ENCODE results near the gene NUP93.

NUP93 gene

GRCh38 chr16:56747486-56748045, 17.6 kb downstream of the NUP93 start:
- DNase-seq = no peak

DNA sequence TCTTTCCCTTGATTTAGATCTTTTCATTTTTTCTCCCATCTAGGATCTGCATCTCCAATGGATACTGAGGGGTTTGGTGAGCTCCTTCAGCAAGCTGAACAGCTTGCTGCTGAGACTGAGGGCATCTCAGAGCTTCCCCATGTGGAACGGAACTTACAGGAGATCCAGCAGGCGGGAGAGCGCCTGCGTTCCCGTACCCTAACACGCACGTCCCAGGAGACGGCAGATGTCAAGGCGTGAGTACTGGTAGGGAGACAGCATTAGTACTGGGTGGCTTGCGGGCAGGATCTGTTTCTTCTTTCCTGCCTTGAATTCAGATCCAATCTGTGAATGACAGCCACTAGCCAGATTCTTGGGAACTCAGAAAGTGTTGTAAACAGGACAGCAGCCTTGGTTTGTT, 18.3 kb downstream of the NUP93 start:
- no peak for DNase-seq

- DNase-seq = no peak
Measured at GRCh38 chr16:56748826-56749225, 18.9 kb downstream of the NUP93 start.

- DNase-seq = no peak
Measured at GRCh38 chr16:56749672-56750491, 20.0 kb downstream of the NUP93 start.

- DNase-seq = no peak
Measured at GRCh38 chr16:56753410-56753809, 23.5 kb downstream of the NUP93 start.

- no peak for DNase-seq
Measured at GRCh38 chr16:56755038-56755437, 25.1 kb downstream of the NUP93 start.

DNA sequence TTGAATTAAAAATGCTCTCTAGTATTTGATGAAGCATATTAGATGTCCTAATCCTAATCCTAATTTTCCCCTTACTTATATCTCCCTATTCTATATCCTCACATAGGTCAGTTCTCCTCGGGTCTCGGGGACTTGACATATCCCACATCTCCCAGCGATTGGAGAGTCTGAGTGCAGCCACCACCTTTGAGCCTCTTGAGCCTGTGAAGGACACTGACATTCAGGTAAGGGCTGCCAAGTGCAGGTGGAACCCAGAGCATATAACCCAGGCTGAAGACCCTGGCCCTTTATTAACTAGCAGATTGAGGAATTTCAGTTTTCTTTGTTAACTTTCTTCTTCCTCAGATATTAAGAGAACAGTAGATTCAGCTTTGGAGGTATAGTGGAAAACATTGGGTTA, 28.5 kb downstream of the NUP93 start:
- DNase-seq = no peak

DNA sequence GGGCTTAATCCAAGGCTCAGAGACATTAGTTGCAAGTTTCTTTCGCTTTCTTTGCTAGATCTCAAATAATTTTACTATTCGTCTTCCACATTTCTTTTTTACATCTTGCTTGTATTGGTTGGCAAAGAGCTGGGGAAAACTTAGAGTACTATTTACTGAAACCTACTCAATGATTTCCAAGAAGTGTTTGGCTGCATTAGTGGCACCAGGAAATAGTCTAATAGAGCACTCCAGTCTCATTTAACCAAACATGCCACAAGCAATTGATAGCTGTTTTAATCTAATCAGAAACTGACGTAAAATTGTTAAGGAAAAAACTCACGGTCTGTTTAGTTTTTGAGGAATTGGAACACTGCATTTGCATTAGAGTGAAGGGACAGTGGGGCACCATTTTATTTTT, 29.0 kb downstream of the NUP93 start:
- DNase-seq = no peak

GRCh38 chr16:56763291-56763916, 33.5 kb downstream of the NUP93 start:
- no peak for DNase-seq

GRCh38 chr16:56764835-56765234, 34.9 kb downstream of the NUP93 start:
- no peak for DNase-seq

- DNase-seq = no peak
Measured at GRCh38 chr16:56765949-56766348, 36.0 kb downstream of the NUP93 start.

- DNase-seq = no peak
Measured at GRCh38 chr16:56767024-56767423, 37.1 kb downstream of the NUP93 start.

GRCh38 chr16:56769677-56770076, 39.7 kb downstream of the NUP93 start:
- no peak for DNase-seq

- DNase-seq = no peak
Measured at GRCh38 chr16:56771558-56772279, 41.8 kb downstream of the NUP93 start.

- DNase-seq = no peak
Measured at GRCh38 chr16:56773532-56773931, 43.6 kb downstream of the NUP93 start.

DNA sequence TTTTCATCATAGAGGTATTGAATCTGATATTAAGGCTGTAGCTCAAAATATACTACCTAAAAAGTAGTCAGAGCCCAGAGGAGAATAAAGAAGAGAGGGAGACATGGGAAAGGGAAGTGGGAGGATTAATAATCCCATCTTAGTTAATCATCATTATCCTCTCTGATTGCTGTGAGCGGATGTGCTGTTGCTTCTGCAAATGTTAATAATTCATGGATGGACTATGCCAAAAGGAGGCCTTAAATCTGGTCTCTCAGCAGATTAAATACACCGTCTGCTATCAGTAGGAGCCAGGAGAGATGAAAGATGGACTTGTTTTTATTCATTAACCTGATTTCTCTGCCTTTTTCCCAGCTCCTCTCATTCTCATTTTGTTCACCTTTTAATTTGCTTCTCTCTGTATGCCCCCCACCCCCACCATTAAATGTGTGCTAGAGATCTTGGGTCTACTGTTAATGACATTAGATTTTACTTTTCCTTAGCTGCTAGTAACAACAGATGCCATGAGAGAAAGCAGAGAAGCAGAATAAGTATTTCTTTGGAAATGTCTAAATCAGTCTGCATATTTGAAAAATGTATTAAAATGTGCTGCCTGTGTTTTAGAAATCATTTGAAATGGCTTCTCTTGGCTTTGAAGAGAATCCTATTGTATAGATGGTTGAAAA, 44.2 kb downstream of the NUP93 start:
- DNase-seq = no peak

DNA sequence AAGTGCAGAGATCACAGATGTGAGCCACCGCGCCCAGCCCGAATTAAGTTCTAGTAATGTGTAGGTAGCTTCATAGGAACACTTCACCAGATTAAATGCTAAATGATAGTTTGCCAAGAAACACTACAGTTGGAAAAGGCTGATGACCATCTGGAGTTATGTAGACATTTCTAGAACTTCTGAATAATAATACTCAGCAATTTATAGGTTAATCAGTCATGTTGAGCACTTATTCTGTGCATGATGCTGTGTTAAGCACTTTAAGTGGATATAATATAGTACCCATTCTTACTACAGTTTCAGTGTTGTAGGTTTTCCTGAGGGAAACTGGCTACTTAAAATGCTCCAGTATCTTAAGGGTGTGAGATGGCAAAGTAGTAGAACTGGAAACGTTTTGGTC, 45.2 kb downstream of the NUP93 start:
- DNase-seq = no peak

DNA sequence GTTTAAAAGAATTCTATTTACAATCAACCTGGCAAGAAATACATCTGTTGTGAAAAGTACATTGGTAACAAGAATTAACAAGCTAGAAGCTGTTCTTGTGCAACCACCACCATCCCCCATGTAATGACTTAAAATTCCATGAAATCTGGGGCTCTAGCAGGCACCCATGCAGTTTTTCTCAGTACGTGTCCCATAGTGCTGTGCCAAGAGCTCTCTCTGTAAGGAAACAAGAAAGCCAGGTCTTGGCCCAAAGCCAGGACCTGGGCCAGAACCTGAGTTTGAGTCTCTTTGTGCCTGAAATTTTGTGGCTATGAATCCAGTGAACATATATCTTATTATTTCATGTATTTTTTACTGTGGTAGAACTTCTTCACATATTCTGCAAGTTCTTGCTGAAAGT, 46.6 kb downstream of the NUP93 start:
- no peak for DNase-seq

DNA sequence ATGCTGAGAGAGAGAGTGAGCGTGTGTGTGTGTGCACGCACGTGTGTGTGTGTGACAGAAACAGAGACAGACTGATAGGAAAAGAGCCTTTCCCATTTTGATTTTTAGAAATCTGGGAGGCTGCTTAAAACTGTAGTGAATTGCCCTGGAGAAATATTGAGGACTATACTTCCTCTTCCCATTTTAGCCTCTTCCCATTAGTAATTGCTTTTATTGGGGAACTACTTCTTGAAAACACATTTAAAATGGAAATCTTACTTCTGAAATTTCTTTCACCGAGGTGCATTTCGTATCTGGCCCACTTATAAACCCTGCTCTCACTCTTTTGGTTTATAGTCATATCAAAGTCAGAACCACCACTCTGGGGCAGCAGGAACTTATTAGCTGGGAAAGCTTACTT, 47.1 kb downstream of the NUP93 start:
- DNase-seq = no peak

GRCh38 chr16:56777482-56777881, 47.6 kb downstream of the NUP93 start:
- DNase-seq = no peak

DNA sequence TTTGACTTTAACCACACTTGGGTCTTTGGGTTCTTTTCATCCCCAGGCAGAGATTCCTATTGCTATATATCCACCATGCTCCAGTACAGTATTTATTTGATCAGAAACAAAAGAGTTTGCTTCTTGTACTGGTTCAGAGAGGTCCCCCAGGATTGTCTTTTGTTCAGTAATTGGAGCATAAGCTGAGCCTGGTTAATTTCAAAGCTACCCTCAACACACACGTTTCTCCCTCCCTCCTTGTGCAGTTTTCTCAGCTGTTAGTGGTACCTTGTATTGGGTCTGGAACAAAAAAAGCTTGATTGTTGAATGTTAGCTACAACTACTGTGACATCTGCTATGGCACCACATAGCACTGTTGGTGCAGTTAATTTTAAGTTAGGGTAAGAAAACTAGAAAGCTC, 50.0 kb downstream of the NUP93 start:
- no peak for DNase-seq

DNA sequence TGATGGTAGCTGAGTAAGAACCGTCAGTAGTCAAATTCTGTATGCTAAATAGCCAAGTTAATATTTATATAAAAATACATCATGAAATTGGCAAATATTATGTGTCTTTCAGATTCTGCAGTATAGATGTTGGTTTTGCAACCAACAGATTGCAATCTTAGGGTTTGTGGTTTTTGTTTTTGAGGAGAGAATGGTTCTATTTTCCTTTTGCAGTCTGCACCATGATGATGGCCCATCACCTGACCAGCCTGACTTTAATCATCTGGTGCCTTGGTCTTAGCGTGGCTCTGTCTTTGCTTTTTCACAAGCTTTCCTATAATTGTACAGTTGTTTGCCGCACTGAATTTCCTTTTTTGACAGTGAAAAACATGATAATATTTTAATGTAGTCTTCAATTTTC, 50.7 kb downstream of the NUP93 start:
- DNase-seq = no peak

DNA sequence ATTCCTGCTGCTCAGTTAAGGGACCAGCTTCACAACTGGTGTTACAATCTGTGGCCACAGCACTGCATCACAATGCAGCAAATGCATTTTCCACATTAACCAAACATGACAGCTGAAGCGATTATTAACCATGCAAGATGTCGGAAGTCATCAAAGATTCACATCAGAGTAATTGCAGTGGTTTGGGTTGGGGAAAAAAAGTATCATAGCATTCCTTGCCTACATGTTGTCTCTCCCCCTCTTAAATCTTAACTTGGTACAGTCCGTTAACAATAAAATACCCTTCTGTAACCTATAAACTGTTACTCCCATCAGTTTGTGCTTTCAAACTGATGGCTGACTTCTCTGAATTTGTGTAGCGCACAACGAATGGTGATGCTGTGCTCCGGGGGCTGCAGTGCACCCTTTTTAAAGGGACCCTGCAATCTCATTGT, 51.6 kb downstream of the NUP93 start:
- no peak for DNase-seq
